H1 (cell line): ENCODE results near the gene SLC5A11. TPM values are rescaled to one million over a fixed set of nuclear protein-coding genes. Genes with fewer than 3 reads are reported as not detected.

ENCODE experiments used
- CTCF ChIA-PET: fragments of 300-600 bp; sonication (Branson Sonifier 250); formaldehyde crosslinking; loops from one replicate; lab custom pipeline; 2021; ENCODE audit not compliant: partially characterized antibody; lab: Charles Lee
- POLR2A ChIA-PET: fragments of 300-600 bp; sonication (Branson Sonifier 250); formaldehyde crosslinking; loops from one replicate; lab custom pipeline; 2021; ENCODE audit warnings: inconsistent platforms; ENCODE audit not compliant: partially characterized antibody; lab: Charles Lee
- DNase-seq, 2 experiments: peaks; one replicate each; pipeline versions ENCODE4 v3.0.0 to v3.0.0-alpha.2; 2010 to 2022; ENCODE audit warnings: low spot score in 2 of 2, low read depth in 1 of 2, mixed read lengths in 1 of 2
- FAIRE-seq: peaks from 2 replicates; lab custom pipeline; 2011; peaks lifted over from hg19 to GRCh38; lab: Jason Lieb, UNC
- H2AFZ ChIP-seq: 2 replicates; pipeline ENCODE4 v1.8.1; 2012; ENCODE audit warnings: low read length, inconsistent platforms
- H2AK5ac ChIP-seq: 2 replicates; pipeline ENCODE4 v1.6.1; 2013; ENCODE audit warnings: low read depth, low read length
- H2BK120ac ChIP-seq: replicated peaks from 2 replicates; pipeline ENCODE3; 2013; ENCODE audit warnings: low read depth, low read length, inconsistent platforms
- H2BK12ac ChIP-seq: 2 replicates; pipeline ENCODE4 v1.6.1; 2013; ENCODE audit warnings: low read depth, low read length
- H2BK15ac ChIP-seq: 2 replicates; pipeline ENCODE4 v1.6.1; 2013; ENCODE audit warnings: low read length
- H2BK20ac ChIP-seq: 2 replicates; pipeline ENCODE4 v1.6.1; 2013; ENCODE audit warnings: low read length
- H2BK5ac ChIP-seq: 2 replicates; pipeline ENCODE4 v1.6.1; 2013; ENCODE audit warnings: low read depth, low read length
- H3K14ac ChIP-seq: 2 replicates; pipeline ENCODE4 v1.6.1; 2013; ENCODE audit warnings: inconsistent platforms; ENCODE audit not compliant: insufficient read length
- H3K18ac ChIP-seq: 2 replicates; pipeline ENCODE4 v1.6.1; 2013; ENCODE audit warnings: low read length; ENCODE audit errors: extremely low read depth
- H3K23ac ChIP-seq: 2 replicates; pipeline ENCODE4 v1.6.1; 2013; ENCODE audit warnings: inconsistent platforms; ENCODE audit not compliant: insufficient read length
- H3K23me2 ChIP-seq: 2 replicates; pipeline ENCODE4 v1.6.1; 2013; ENCODE audit warnings: low read depth, low read length
- H3K27ac ChIP-seq: 2 replicates; pipeline ENCODE4 v1.6.1; 2011; ENCODE audit warnings: low read depth, low read length, inconsistent platforms
- H3K27me3 ChIP-seq, 4 experiments: replicated peaks in 1 of 4; 1 replicate in 1 of 4; 2 replicates in 3 of 4; pipeline versions ENCODE4 v1.6.1 to v1.8.1; 2011 to 2013; ENCODE audit warnings: low read length in 3 of 4, mild to moderate bottlenecking in 3 of 4, inconsistent platforms in 2 of 4, mixed read lengths in 2 of 4, moderate library complexity in 1 of 4; ENCODE audit not compliant: control insufficient read depth in 3 of 4, insufficient read depth in 3 of 4; ENCODE audit errors: extremely low read depth in 1 of 4
- H3K36me3 ChIP-seq, 4 experiments: 2 replicates each; pipeline versions ENCODE4 v1.6.1 to v1.8.1; 2011 to 2013; ENCODE audit warnings: mild to moderate bottlenecking in 4 of 4, low read length in 3 of 4, moderate library complexity in 2 of 4, control low read depth in 1 of 4, inconsistent platforms in 1 of 4; ENCODE audit not compliant: insufficient read depth in 4 of 4, control insufficient read depth in 2 of 4
- H3K4ac ChIP-seq: replicated peaks from 2 replicates; pipeline ENCODE3; 2013; ENCODE audit warnings: low read length, low read depth, mixed read lengths, inconsistent platforms; ENCODE audit not compliant: insufficient read length
- H3K4me1 ChIP-seq, 4 experiments: replicated peaks in 1 of 4; 1 replicate in 1 of 4; 2 replicates in 3 of 4; pipeline versions ENCODE4 v1.6.1 to v1.8.1; 2011 to 2013; ENCODE audit warnings: low read length in 3 of 4, inconsistent platforms in 2 of 4, mixed read lengths in 1 of 4; ENCODE audit not compliant: insufficient read depth in 4 of 4, control insufficient read depth in 3 of 4
- H3K4me2 ChIP-seq, 2 experiments: 2 replicates each; pipeline versions ENCODE4 v1.6.1 to v1.8.1; 2011 to 2013; ENCODE audit warnings: low read depth in 2 of 2, low read length in 2 of 2, control low read depth in 1 of 2, inconsistent platforms in 1 of 2, mild to moderate bottlenecking in 1 of 2; ENCODE audit not compliant: insufficient read depth in 1 of 2
- H3K4me3 ChIP-seq, 4 experiments: fragments of 200-600, 300-600 bp in 1 of 4; sonication (generic), shearing (Covaris generic), sonication (Bioruptor Twin) in 1 of 4; 2 replicates each; pipeline versions ENCODE4 v1.5.1 to v1.8.1; 2011 to 2016; ENCODE audit warnings: low read length in 4 of 4, low read depth in 3 of 4, control low read depth in 2 of 4, inconsistent platforms in 2 of 4, mild to moderate bottlenecking in 2 of 4, mixed read lengths in 1 of 4, moderate library complexity in 1 of 4; ENCODE audit not compliant: insufficient read depth in 2 of 4; ENCODE audit errors: extremely low read depth in 1 of 4
- H3K56ac ChIP-seq: replicated peaks from 2 replicates; pipeline ENCODE3; 2013; ENCODE audit warnings: low read depth, mild to moderate bottlenecking, mixed read lengths, low read length, inconsistent platforms; ENCODE audit not compliant: insufficient read length
- H3K79me1 ChIP-seq: 2 replicates; pipeline ENCODE4 v1.6.1; 2013; ENCODE audit warnings: low read depth, low read length, control low read depth
- H3K79me2 ChIP-seq, 2 experiments: 2 replicates each; pipeline versions ENCODE4 v1.6.1 to v1.8.1; 2012 to 2013; ENCODE audit warnings: low read length in 2 of 2, mild to moderate bottlenecking in 2 of 2, inconsistent platforms in 1 of 2; ENCODE audit not compliant: insufficient read depth in 2 of 2, control insufficient read depth in 1 of 2
- H3K9ac ChIP-seq, 4 experiments: replicated peaks in 1 of 4; 1 replicate in 1 of 4; 2 replicates in 3 of 4; pipeline versions ENCODE4 v1.6.1 to v1.8.1; 2011 to 2013; ENCODE audit warnings: low read depth in 3 of 4, low read length in 3 of 4, control low read depth in 2 of 4, mild to moderate bottlenecking in 2 of 4, moderate library complexity in 2 of 4, inconsistent platforms in 1 of 4; ENCODE audit errors: extremely low read depth in 1 of 4
- H3K9me3 ChIP-seq, 2 experiments: 2 replicates each; pipeline versions ENCODE4 v1.6.1 to v1.8.1; 2012 to 2013; ENCODE audit warnings: mild to moderate bottlenecking in 2 of 2, moderate library complexity in 2 of 2, control low read depth in 1 of 2, inconsistent platforms in 1 of 2, low read depth in 1 of 2, low read length in 1 of 2, mixed read lengths in 1 of 2; ENCODE audit not compliant: insufficient read depth in 2 of 2
- H4K20me1 ChIP-seq, 2 experiments: replicated peaks in 1 of 2; 2 replicates each; pipeline versions ENCODE3 to v1.8.1; 2011 to 2013; ENCODE audit warnings: inconsistent platforms in 2 of 2, low read length in 2 of 2, mild to moderate bottlenecking in 1 of 2; ENCODE audit not compliant: insufficient read depth in 2 of 2, control insufficient read depth in 1 of 2
- H4K5ac ChIP-seq: 2 replicates; pipeline ENCODE4 v1.6.1; 2013; ENCODE audit warnings: low read length, low read depth, mixed read lengths, inconsistent platforms; ENCODE audit not compliant: insufficient read length
- H4K8ac ChIP-seq: 2 replicates; pipeline ENCODE4 v1.8.0; 2013; ENCODE audit warnings: mild to moderate bottlenecking, moderate library complexity, low read length, inconsistent platforms; ENCODE audit not compliant: insufficient read depth; ENCODE audit errors: extremely low read depth
- H4K91ac ChIP-seq: replicated peaks from 2 replicates; pipeline ENCODE3; 2013; ENCODE audit warnings: low read length, mixed read lengths, inconsistent platforms; ENCODE audit not compliant: insufficient read length
- BACH1 ChIP-seq: IDR thresholded peaks from 2 replicates; pipeline ENCODE4 v1.6.1; 2012; ENCODE audit warnings: low read length, improper control_type of control experiment
- CEBPB ChIP-seq: IDR thresholded peaks from 2 replicates; pipeline ENCODE4 v1.6.1; 2012; ENCODE audit warnings: low read depth, low read length
- CHD1 ChIP-seq: IDR thresholded peaks from 2 replicates; pipeline ENCODE4 v1.6.1; 2012; ENCODE audit warnings: low read depth, low read length, improper control_type of control experiment
- CHD2 ChIP-seq: IDR thresholded peaks from 2 replicates; pipeline ENCODE4 v1.6.1; 2012; ENCODE audit warnings: low read length, improper control_type of control experiment
- CTBP2 ChIP-seq: IDR thresholded peaks from 2 replicates; pipeline ENCODE4 v1.7.0; 2011; ENCODE audit warnings: borderline replicate concordance, mild to moderate bottlenecking, moderate library complexity, mixed read lengths, low read length; ENCODE audit not compliant: insufficient read depth, insufficient read length
- CTCF ChIP-seq, 3 experiments: IDR thresholded peaks; 1 replicate in 2 of 3; 2 replicates in 1 of 3; pipeline versions ENCODE4 v1.5.1 to v1.6.1; 2011; ENCODE audit warnings: low read length in 3 of 3, mild to moderate bottlenecking in 3 of 3, inconsistent platforms in 2 of 3, low read depth in 1 of 3, moderate library complexity in 1 of 3; ENCODE audit not compliant: insufficient read depth in 1 of 3; ENCODE audit errors: control extremely low read depth in 1 of 3
- SIN3A ChIP-seq, 2 experiments: IDR thresholded peaks in 1 of 2; conservative IDR thresholded peaks in 1 of 2; 2 replicates each; pipeline ENCODE4 v1.6.1; 2011 to 2012; ENCODE audit warnings: low read length in 2 of 2, improper control_type of control experiment in 1 of 2, low read depth in 1 of 2, mild to moderate bottlenecking in 1 of 2
- SIX5 ChIP-seq: IDR thresholded peaks from 2 replicates; pipeline ENCODE4 v1.6.1; 2011; ENCODE audit warnings: mild to moderate bottlenecking, low read depth, low read length
- TBP ChIP-seq: IDR thresholded peaks from 2 replicates; pipeline ENCODE4 v1.6.1; 2011; ENCODE audit warnings: low read depth, low read length, improper control_type of control experiment
- TCF12 ChIP-seq: IDR thresholded peaks from 2 replicates; pipeline ENCODE4 v1.6.1; 2011; ENCODE audit warnings: low read depth, mild to moderate bottlenecking, low read length
- ZNF274 ChIP-seq: IDR thresholded peaks from 2 replicates; pipeline ENCODE4 v1.7.0; 2012; ENCODE audit warnings: low read length, borderline replicate concordance; ENCODE audit errors: extremely low read depth
- WGBS, 2 experiments: shearing (Covaris generic) in 1 of 2; methylation state at CpG; one replicate each; pipeline versions ENCODE4 v1.1.6 to v1.1.7; 2013 to 2015; ENCODE audit warnings: low lambda C conversion rate in 2 of 2, mixed read lengths in 2 of 2, inconsistent platforms in 1 of 2, low coverage in 1 of 2, missing lambda C conversion rate in 1 of 2; ENCODE audit not compliant: insufficient replicate concordance in 2 of 2, insufficient coverage in 1 of 2, insufficient read length in 1 of 2; ENCODE audit errors: extremely low coverage in 1 of 2, missing lambda C conversion rate in 1 of 2; 5-methylcytosine and 5-hydroxymethylcytosine counted together
- polyA plus RNA-seq, 7 experiments: library from polyadenylated mRNA; depleted of rRNA in 3 of 7; stranded (reverse) in 5 of 7; unstranded in 2 of 7; fragments of >200 nt in 5 of 7; fragments of 200-250 nt in 2 of 7; gene quantifications; 1 replicate in 5 of 7; 2 replicates in 1 of 7; 4 replicates in 1 of 7; pipeline versions ENCODE4 v1.2.1 to v1.2.3, GENCODE V29; 2011 to 2013; ENCODE audit warnings: missing spikeins in 2 of 7, mixed read lengths in 2 of 7
- total RNA-seq: library from RNA; stranded (reverse); fragmentation: NEBNext Ultra II Directional; extraction: Animal tissue kit (Norgen Biotek cat#: 25700); gene quantifications from 2 replicates; pipeline ENCODE4 v1.2.1, GENCODE V29; 2021
- TF ChIP-seq, protein P1 (sequence below): IDR thresholded peaks from 2 replicates; pipeline ENCODE4 v1.6.1; 2012; ENCODE audit warnings: inconsistent platforms

SLC5A11 gene
- total and polyA plus RNA-seq, 2 of the 8 experiments (the other 6 are each of a cell fraction or from before 2014, with no cell fraction given), result 0.26 to 0.59 TPM

- Histone ChIP-seq H3K23me2 (peaks cover 4% of the 10 kb centered on the region; the same call in 1 of the 2 replicates), H4K91ac (no peak overlapping the region), H3K36me3 (no peaks in the 10 kb centered on the region), H3K18ac (no peak overlapping the region), H3K9me3 (no peaks in the 10 kb centered on the region), H2BK15ac (no peak overlapping the region), H4K5ac (no peak overlapping the region), H2AFZ (no peak overlapping the region), H3K56ac (no peak overlapping the region), H2BK20ac (no peak overlapping the region), H3K14ac (no peak overlapping the region), H3K79me1 (no peaks in the 10 kb centered on the region; the same call in 1 of the 2 replicates), H4K8ac (no peak overlapping the region), H3K4me3 (no peak overlapping the region), H3K4me1 (no peaks in the 10 kb centered on the region), H3K4me2 (no peak overlapping the region), H2BK12ac (no peak overlapping the region), H3K79me2 (no peaks in the 10 kb centered on the region), H3K27me3 (no peaks in the 10 kb centered on the region), H2BK5ac (no peak overlapping the region), H4K20me1 (peaks cover 0 to 4% of the 10 kb centered on the region in 2 experiments), H2AK5ac (no peak overlapping the region), H3K9ac (no peak overlapping the region), H2BK120ac (no peak overlapping the region), H3K27ac (no peak overlapping the region), H3K4ac (no peak overlapping the region), H3K23ac (no peak overlapping the region)
- DNase-seq (no peak), FAIRE-seq (no peak)
- ChIA-PET CTCF (interaction anchor here (0.8 to 1.1 kb wide), 2 partner anchors 11 to 27 kb away, joined by 3 read pairs; no protein-coding TSS in a partner anchor), POLR2A (no interaction called here)
- WGBS, 2 experiments, result 89% methylated on average over 6 of the region's 6 CpGs; no CpG with 5 or more reads in 1 of the 2 experiments
- no peak for TF ChIP-seq SIX5
- TF ChIP-seq SIN3A (conservative IDR thresholded peaks at IDR 0.05 in 1 of 2, IDR thresholded peaks at IDR 0.05 in 1 of 2; ENCODE audit: low read depth in 1 of 2, low read length in 2 of 2), result no peak
- no peak for TF ChIP-seq BACH1
- no peak for TF ChIP-seq CHD2
- no peak for TF ChIP-seq CEBPB
- no peak for TF ChIP-seq CTCF (IDR thresholded peaks at IDR 0.05; ENCODE audit: control extremely low read depth in 1 of 3, insufficient read depth in 1 of 3, low read depth in 1 of 3, low read length in 3 of 3)
- no peak for TF ChIP-seq TBP
- TF ChIP-seq TCF12, result no peak
- TF ChIP-seq, protein P1, sequence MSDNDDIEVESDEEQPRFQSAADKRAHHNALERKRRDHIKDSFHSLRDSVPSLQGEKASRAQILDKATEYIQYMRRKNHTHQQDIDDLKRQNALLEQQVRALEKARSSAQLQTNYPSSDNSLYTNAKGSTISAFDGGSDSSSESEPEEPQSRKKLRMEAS, result no peak
- TF ChIP-seq CHD1, result no peak
- TF ChIP-seq CTBP2, result no peak
- TF ChIP-seq ZNF274, result no peak
These were observed 8.9 kb upstream of the SLC5A11 start for GRCh38 chr16:24836836-24837235.
